Lung (tissue), 12 donors: ENCODE measurements around the gene POU6F1. TPM values are rescaled to one million over a fixed set of nuclear protein-coding genes. Genes with fewer than 3 reads are reported as not detected.
A peak's percentile ranks its signal among the peaks of the same experiment; 100 is the strongest.
"Not testable (repeated sequence)": the region's sequence is repeated elsewhere in the genome, so short reads cannot be mapped to it uniquely, and the experiment has no call there.

Source experiments
- ATAC-seq: fragments of 200-7000 bp; cut with Tn5 transposase; one replicate; pipeline ENCODE4 v1.9.1; 2020; ENCODE audit warnings: moderate number of reproducible peaks; ENCODE audit not compliant: insufficient read depth, low FRiP score
- DNase-seq, 3 donors: peaks; one replicate each; pipeline ENCODE4 v3.0.0-alpha.2; 2013 to 2017
- H3K27ac ChIP-seq, 2 donors: one replicate each; pipeline ENCODE4 v1.5.1; 2013; ENCODE audit warnings: mild to moderate bottlenecking in 2 of 2, moderate library complexity in 2 of 2, control low read depth in 1 of 2, inconsistent platforms in 1 of 2, low read depth in 1 of 2, low read length in 1 of 2
- H3K27me3 ChIP-seq, 3 donors: one replicate each; pipeline ENCODE4 v1.5.1; 2013; ENCODE audit warnings: low read length in 2 of 3; ENCODE audit not compliant: control insufficient read depth in 3 of 3, insufficient read depth in 3 of 3
- H3K36me3 ChIP-seq, 4 donors: one replicate each; pipeline ENCODE4 v1.5.1; 2013; ENCODE audit warnings: low read length in 4 of 4, mild to moderate bottlenecking in 1 of 4, moderate library complexity in 1 of 4; ENCODE audit not compliant: control insufficient read depth in 4 of 4, insufficient read depth in 4 of 4
- H3K4me1 ChIP-seq, 5 donors: one replicate each; pipeline ENCODE4 v1.5.1; 2013; ENCODE audit warnings: low read length in 5 of 5, mild to moderate bottlenecking in 2 of 5, moderate library complexity in 1 of 5; ENCODE audit not compliant: control insufficient read depth in 5 of 5, insufficient read depth in 5 of 5
- H3K4me3 ChIP-seq: one replicate; pipeline ENCODE4 v1.5.1; 2013; ENCODE audit warnings: mild to moderate bottlenecking, control low read depth, moderate library complexity
- H3K9ac ChIP-seq, 2 donors: one replicate each; pipeline ENCODE4 v1.5.1; 2013; ENCODE audit warnings: low read length in 2 of 2, control low read depth in 1 of 2; ENCODE audit not compliant: insufficient read depth in 1 of 2
- H3K9me3 ChIP-seq, 4 donors: one replicate each; pipeline ENCODE4 v1.5.1; 2013; ENCODE audit warnings: low read length in 3 of 4, mild to moderate bottlenecking in 1 of 4, moderate library complexity in 1 of 4; ENCODE audit not compliant: control insufficient read depth in 4 of 4, insufficient read depth in 3 of 4
- WGBS, 2 donors: extraction: QIAGEN DNeasy Blood & Tissue Kit; methylation state at CpG; one replicate each; pipeline ENCODE4 v1.1.7; 2013; 5-methylcytosine and 5-hydroxymethylcytosine counted together
- polyA plus RNA-seq, 2 donors: library from polyadenylated mRNA; stranded (reverse); fragments of 200-250 nt; gene quantifications; one replicate each; pipeline ENCODE4 v1.2.1, GENCODE V29; 2013
- total RNA-seq, 2 donors: library from RNA; depleted of rRNA in 1 of 2; stranded (reverse); fragments of >200 nt in 1 of 2; gene quantifications; one replicate each; pipeline ENCODE4 v1.2.1, GENCODE V29; 2014 to 2021
- TF ChIP-seq, protein P1 (sequence below): IDR thresholded peaks from 2 replicates; pipeline ENCODE4 v1.5.1; 2012; ENCODE audit warnings: mild to moderate bottlenecking; ENCODE audit errors: control extremely low read depth, extremely low read depth
- donor health status: control.
- donor health status: control.
- donor health status: Bipolar disorder and iron deficiency.
- donor health status: healthy.
- donor health status: DM: yes; HTN: yes; CAD: no.

Gene POU6F1
- total and polyA plus RNA-seq, 4 donors: 3.0 to 16.1 (median 9.2) TPM

DNA sequence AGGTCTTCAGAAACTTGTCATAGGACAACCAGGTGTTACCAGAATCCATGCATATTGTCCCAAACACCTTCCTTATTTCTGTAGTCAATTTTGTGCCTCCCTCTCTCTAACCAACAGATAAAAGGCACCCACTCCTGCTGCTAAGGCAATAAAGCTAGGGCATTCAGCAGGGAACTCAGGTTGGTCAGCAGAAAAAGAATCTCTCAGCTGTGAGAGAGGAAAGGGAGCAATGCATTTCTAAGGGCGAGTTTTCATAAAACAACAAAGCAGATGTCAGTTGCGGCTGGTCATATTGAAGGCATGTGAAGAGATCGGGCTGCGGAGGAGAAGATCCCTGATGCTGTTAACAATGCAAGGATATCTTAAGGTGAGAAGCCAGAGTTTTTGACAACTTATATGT, 7.4 kb upstream of the POU6F1 start:
- no peak for DNase-seq
- ATAC-seq: no peak
- TF ChIP-seq, protein P1, sequence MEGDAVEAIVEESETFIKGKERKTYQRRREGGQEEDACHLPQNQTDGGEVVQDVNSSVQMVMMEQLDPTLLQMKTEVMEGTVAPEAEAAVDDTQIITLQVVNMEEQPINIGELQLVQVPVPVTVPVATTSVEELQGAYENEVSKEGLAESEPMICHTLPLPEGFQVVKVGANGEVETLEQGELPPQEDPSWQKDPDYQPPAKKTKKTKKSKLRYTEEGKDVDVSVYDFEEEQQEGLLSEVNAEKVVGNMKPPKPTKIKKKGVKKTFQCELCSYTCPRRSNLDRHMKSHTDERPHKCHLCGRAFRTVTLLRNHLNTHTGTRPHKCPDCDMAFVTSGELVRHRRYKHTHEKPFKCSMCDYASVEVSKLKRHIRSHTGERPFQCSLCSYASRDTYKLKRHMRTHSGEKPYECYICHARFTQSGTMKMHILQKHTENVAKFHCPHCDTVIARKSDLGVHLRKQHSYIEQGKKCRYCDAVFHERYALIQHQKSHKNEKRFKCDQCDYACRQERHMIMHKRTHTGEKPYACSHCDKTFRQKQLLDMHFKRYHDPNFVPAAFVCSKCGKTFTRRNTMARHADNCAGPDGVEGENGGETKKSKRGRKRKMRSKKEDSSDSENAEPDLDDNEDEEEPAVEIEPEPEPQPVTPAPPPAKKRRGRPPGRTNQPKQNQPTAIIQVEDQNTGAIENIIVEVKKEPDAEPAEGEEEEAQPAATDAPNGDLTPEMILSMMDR: no peak
- Histone ChIP-seq H3K9me3 (no peaks in the 10 kb centered on the region), H3K27ac (no peak overlapping the region), H3K4me1 (peaks cover 0 to 6% (median 0%) of the 10 kb centered on the region in 5 donors), H3K9ac (no peak overlapping the region), H3K36me3 (no peaks in the 10 kb centered on the region), H3K4me3 (no peak overlapping the region), H3K27me3 (no peaks in the 10 kb centered on the region)
- 95 to 97% methylated on average over 4 of the region's 4 CpGs for WGBS, 2 donors

DNA sequence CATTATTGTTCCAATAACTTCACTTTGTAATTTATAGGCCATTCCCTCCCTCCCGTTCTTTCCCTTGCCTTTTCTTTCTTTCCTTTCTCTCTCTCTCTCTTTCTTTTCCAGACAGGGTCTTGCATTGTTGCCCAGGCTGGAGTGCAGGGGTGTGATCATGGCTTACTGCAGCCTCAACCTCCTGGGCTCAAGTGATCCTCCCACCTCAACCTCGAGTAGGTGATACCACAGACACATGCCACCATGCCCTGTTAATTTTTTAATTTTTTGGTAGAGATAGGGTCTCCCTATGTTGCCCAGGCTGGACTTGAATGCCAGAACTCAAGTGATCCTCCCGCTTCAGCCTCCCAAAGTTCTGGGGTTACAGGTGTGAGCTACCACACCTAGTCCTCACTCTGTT, 6.8 kb upstream of the POU6F1 start:
- TF ChIP-seq, protein P1: no peak

DNA sequence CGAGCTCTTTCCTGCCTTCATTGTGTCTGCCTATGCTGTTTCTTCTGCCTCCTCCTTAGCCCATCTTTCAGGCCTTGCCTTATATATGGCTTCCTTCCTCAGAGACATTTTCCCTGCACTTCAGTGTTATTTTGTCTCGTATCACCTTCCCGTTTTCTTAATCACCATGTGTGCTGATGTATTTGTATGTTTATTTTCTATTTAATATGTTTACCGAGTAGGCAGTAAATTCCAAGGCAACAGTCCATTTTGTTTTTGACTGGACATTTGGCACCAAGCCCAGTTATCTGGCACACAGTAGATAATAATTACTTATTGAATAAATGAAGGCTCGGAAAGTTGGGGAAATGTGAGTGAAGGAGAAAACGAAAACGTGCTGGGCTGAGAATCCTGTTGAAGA, 4.6 kb upstream of the POU6F1 start:
- no peak overlapping the region for H3K4me3 ChIP-seq
- peak; percentile 55 to 77 (median 77) for DNase-seq
- WGBS, 2 donors: 47 to 66% methylated on average over 7 of the region's 7 CpGs

More for the DNA sequence above, 6.8 kb upstream of the POU6F1 start:
- no peaks in the 10 kb centered on the region for H3K27me3 ChIP-seq
- 89 to 92% methylated on average over 3 of the region's 3 CpGs for WGBS, 2 donors
- no peak for DNase-seq
- ATAC-seq: no peak
- no peaks in the 10 kb centered on the region for H3K36me3 ChIP-seq
- no peaks in the 10 kb centered on the region for H3K9me3 ChIP-seq
- no peak overlapping the region for H3K27ac ChIP-seq
- H3K4me3 ChIP-seq: no peak overlapping the region
- H3K9ac ChIP-seq: no peak overlapping the region
- H3K4me1 ChIP-seq: peaks cover 0 to 6% (median 0%) of the 10 kb centered on the region in 5 donors

DNA sequence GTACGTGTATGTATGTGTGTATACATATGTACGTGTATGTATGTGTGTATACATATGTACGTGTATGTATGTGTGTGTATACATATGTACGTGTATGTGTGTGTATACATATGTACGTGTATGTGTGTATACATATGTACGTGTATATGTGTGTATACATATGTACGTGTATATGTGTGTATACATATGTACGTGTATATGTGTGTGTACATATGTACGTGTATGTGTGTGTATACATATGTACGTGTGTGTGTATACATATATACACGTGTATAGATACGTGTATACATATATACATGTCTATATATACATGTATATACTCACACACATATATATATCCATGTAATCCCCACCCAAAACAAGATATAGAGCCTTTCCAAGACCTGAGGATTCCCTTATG, 2.0 kb upstream of the POU6F1 start:
- H3K9ac ChIP-seq, ATAC-seq, H3K27me3 ChIP-seq, H3K36me3 ChIP-seq, H3K4me3 ChIP-seq, DNase-seq, H3K9me3 ChIP-seq, H3K27ac ChIP-seq: not testable (repeated sequence)
- H3K4me1 ChIP-seq: peaks cover 3 to 25% (median 4%) of the 10 kb centered on the region in 5 donors
- 88 to 89% methylated on average over 12 of the region's 12 CpGs for WGBS, 2 donors

More for the DNA sequence above, 4.6 kb upstream of the POU6F1 start:
- TF ChIP-seq, protein P1: no peak
- Histone ChIP-seq H3K27me3 (no peaks in the 10 kb centered on the region), H3K36me3 (no peaks in the 10 kb centered on the region), H3K27ac (no peak overlapping the region), H3K9ac (no peak overlapping the region), H3K4me1 (peaks cover 0 to 19% (median 3%) of the 10 kb centered on the region in 5 donors), H3K9me3 (no peaks in the 10 kb centered on the region)
- ATAC-seq: no peak
